HG03469 (cell line): ENCODE results near the gene SYNDIG1.

Source experiments
- ATAC-seq: cut with Tn5 transposase; IDR thresholded peaks from one replicate; pipeline ENCODE4 v1.9.1; 2021; ENCODE audit warnings: mild to moderate bottlenecking, moderate library complexity, moderate number of reproducible peaks; ENCODE audit not compliant: unreplicated experiment

The SYNDIG1 gene

DNA sequence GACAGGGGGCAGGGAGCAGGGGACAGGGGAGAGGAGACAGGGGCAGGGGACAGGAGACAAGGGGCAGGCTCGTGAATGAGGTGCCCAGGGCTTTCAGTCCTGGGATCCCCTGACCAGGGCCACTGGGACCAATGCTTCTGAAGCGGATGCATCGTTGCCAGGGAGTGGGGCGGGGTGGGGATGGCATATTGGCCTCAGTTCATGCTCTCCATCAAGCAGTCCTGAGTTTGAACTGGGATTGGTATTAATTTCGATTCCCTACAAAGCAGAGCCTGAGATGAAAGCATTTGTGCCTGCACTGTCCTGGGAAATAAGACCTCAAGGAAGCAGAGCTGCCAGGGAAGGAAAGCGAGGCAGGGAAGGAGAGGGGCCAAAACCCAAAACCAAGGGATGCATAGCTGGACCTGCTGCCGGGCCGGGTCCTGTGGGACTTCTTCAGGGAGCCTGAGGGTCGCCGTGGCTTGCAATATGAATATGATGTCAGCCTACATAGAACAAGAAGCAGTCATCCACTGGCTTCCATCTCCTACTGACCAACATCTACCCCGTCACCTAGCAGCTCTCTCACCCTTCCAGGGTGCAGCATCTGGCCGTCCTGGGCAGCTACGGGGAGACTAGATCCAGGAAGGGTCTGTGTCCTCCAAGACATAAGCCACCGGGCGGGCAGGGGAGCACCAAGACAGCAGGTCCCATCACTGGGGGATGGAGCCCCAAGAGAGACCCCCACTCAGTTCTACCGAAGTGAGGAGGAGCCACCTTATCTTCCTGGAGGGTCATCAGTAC, 233.3 kb downstream of the SYNDIG1 start:
- no peak for ATAC-seq

DNA sequence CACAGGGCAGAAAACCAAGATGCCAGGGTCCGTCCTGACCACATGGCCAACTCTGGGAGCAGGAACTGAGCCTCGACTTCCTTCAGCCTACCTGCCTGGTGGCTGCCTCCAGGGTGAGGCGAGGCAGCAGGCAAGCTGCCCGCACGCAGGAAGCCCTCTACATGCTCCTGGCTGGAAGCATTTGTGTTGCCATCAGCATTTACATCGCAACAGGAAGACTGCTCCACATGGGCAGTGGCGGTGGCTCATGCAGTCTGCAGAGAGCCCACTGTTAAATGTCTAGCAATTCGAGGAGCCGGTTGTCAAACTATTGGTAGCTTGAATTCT, 233.8 kb downstream of the SYNDIG1 start:
- no peak for ATAC-seq

DNA sequence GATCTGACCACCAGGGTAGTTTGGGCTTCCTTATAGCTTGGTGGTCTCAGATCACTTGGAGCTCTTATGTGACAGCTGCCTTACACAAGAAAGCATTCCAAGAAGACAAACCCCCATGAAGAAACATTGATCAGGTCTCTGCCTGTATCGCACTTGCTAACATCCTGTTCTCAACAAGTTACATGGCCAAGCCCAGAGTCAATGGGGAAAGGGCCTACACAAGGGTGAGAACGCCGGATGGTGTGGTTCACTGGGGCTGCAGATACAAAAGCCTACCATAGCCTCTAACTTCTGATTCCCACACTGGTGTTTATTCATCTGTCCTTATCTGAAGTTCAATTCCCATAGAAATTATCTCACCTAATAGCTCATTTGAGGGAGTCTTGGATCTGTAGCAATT, 235.5 kb downstream of the SYNDIG1 start:
- ATAC-seq, result no peak

DNA sequence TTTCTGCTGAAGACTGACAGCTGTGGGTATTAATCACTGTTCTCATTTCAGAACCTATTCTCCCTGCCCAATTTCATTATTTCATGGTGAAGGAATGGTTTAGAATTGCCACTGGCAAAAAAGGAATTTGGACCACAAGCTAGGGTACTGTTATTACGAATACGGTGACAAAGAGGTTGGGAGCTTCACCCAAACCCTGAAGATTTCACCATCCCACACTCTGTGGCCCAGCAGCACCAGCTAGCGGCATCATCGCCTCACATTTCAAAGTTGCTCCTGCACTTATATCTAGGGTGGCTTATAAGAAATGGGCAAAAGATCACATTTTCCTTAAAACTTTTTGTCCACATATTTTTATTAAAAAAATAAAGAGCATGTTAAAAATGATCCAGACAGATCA, 236.1 kb downstream of the SYNDIG1 start:
- ATAC-seq, result no peak

DNA sequence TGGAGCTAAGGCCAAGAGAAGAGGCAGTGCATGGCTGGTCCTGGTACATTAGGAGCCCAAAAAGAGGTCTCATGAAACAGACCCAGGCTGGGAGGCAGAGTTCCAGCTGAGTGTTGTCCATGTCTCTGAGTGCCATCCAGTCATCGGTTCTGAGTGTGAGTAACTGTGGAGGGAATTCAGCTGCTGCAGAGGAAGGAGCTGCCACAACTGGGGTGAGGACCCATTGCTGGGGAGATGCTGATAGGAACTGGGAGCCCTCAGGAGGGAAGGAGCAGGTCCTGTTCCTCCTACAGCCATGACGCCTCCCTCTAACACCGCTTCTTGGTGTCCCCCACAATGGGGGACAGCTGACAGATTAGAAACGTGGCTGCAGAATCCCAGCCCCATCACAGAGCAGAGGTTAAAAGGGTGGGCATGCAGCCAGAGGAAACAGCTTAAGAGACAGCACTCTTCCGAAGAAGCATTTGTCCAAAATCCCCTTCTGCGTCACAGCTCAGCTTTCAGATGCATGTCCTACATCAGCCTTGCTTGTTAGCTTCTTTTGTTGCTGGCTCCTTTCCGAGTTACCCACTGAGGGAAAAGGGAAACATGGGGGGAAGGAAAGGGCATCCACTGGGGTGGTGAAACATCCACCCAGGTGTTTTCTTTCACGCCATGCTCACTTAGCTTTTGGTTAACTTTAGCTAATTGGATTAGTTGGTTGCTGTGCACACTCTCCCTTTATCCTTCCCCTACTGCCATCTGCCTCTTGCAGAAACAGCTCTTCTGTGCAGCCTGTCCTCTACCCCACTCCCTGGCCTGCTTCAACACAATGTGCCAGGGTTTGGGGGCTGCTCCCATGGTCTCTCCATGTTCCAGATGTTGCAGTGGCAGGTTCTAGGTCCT, 239.2 kb downstream of the SYNDIG1 start:
- no peak for ATAC-seq
